Activated CD8-positive, alpha-beta memory T cell treated with anti-CD3 and anti-CD28 coated beads, Interleukin-2, amount 50 U/mL, for 48 hours (primary cell): ENCODE measurements around the gene GHR.
"Not testable (repeated sequence)": the region's sequence is repeated elsewhere in the genome, so short reads cannot be mapped to it uniquely, and the experiment has no call there.

ENCODE experiments used
- DNase-seq: peaks from one replicate; pipeline ENCODE4 v3.0.0-alpha.2; 2020

GHR gene

GRCh38 chr5:42655982-42656650 is 232.9 kb downstream of the GHR start:
- no peak for DNase-seq

GRCh38 chr5:42656651-42657015 is 233.4 kb downstream of the GHR start:
- DNase-seq, result no peak

GRCh38 chr5:42659869-42660268 is 236.6 kb downstream of the GHR start:
- not testable (repeated sequence) for DNase-seq

GRCh38 chr5:42665857-42666256 is 242.6 kb downstream of the GHR start:
- DNase-seq, result no peak

GRCh38 chr5:42666869-42667268 is 243.6 kb downstream of the GHR start:
- DNase-seq, result no peak

- DNase-seq, result no peak
Measured at GRCh38 chr5:42668254-42668653, 245.0 kb downstream of the GHR start.

- DNase-seq, result no peak
Measured at GRCh38 chr5:42672925-42673324, 249.7 kb downstream of the GHR start.

- DNase-seq, result no peak
Measured at GRCh38 chr5:42675602-42676001, 252.4 kb downstream of the GHR start.

- no peak for DNase-seq
Measured at GRCh38 chr5:42676362-42676761, 253.1 kb downstream of the GHR start.

- no peak for DNase-seq
Measured at GRCh38 chr5:42677156-42677842, 254.1 kb downstream of the GHR start.

GRCh38 chr5:42680046-42680445 is 256.8 kb downstream of the GHR start:
- no peak for DNase-seq

GRCh38 chr5:42685078-42685477 is 261.8 kb downstream of the GHR start:
- not testable (repeated sequence) for DNase-seq

GRCh38 chr5:42689391-42689790 is 266.2 kb downstream of the GHR start:
- no peak for DNase-seq

- DNase-seq, result no peak
Measured at GRCh38 chr5:42691413-42691937, 268.2 kb downstream of the GHR start.

GRCh38 chr5:42701351-42702059 is 278.3 kb downstream of the GHR start:
- no peak for DNase-seq

- no peak for DNase-seq
Measured at GRCh38 chr5:42703238-42703637, 280.0 kb downstream of the GHR start.

GRCh38 chr5:42715785-42716184 is 292.5 kb downstream of the GHR start:
- no peak for DNase-seq

- DNase-seq, result no peak
Measured at GRCh38 chr5:42718591-42718990, 295.4 kb downstream of the GHR start.

GRCh38 chr5:42719034-42719433 is 295.8 kb downstream of the GHR start:
- no peak for DNase-seq

GRCh38 chr5:42720251-42720650 is 297.0 kb downstream of the GHR start:
- no peak for DNase-seq

GRCh38 chr5:42721484-42721883 is 298.2 kb downstream of the GHR start:
- no peak for DNase-seq

GRCh38 chr5:42734531-42735058 is 311.4 kb downstream of the GHR start:
- DNase-seq, result not testable (repeated sequence)

GRCh38 chr5:42740920-42741319 is 317.7 kb downstream of the GHR start:
- DNase-seq, result no peak

GRCh38 chr5:42745426-42745825 is 322.2 kb downstream of the GHR start:
- no peak for DNase-seq
